ENCODE measurements around the gene CCDC51.
"Not testable (repeated sequence)": the region's sequence is repeated elsewhere in the genome, so short reads cannot be mapped to it uniquely, and the experiment has no call there.

CCDC51 gene

DNA sequence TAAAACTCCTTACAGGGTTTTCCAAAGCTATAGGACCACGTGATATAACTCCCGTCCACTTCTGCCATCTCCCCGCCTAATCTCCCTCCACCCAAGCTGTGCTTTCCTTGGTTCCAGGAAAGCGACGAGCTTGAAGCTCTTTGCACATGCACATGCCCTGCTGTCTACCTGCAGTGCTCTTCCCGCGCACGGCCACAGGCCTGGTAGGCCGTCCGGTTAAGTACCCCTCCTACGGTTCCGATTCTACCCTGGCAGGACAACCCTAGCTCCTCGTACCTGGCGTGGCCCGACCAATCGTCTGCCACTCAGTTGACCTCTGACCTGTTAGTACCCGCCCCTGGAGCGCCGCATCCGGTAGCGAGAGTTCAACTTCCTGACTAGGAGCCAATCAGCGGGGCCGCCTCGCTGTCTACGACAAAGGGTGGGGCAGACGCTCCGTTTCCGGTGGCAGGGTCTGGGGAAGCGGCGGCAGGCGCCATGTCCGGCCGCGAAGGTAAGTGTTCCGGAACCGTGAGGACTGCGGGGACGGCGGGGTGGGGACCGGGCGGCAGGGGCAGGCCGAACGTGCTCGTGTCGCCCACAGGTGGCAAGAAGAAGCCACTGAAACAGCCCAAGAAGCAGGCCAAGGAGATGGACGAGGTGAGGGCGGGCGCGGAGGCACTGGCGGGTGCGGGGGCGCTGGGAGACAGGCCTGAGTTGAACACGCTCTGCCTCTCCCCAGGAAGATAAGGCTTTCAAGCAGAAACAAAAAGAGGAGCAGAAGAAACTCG lies at the start of gene CCDC51, which contains the start of gene TMA7:
Gene CCDC51, minus strand, starts transcription at position 300 of the 770 bp plus-strand sequence. CDS start 4,991 bp downstream, outside the sequence.
Gene TMA7, plus strand, starts transcription at position 438 of the 770 bp plus-strand sequence. Its CDS starts 40 bp downstream, at position 478.
- DNase-seq (ENCODE audit: low read depth in 2 of 2): peak; percentile 96 to 98

DNA sequence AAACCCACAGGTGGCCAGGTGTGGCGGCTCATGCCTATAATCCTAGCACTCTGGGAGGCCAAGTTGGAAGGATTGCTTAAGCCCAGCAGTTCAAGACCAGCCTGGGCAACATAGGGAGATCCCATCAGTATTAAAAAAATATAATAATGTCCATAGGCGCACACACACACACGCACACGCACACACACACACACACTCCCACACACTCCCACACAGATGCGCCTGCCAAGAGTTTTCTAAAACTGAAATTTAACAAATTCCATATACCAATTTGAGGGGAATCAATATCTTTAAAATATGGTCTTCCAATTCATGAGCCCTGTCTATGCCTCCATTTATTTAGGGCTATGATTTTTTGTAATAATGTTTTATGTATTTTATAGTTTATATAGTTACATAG lies 47.0 kb upstream of the CCDC51 start:
- DNase-seq (ENCODE audit: low read depth in 2 of 2): no peak

- not testable (repeated sequence) for DNase-seq (ENCODE audit: low read depth in 2 of 2)
Measured at GRCh38 chr3:48482822-48483221, 42.9 kb upstream of the CCDC51 start.

DNA sequence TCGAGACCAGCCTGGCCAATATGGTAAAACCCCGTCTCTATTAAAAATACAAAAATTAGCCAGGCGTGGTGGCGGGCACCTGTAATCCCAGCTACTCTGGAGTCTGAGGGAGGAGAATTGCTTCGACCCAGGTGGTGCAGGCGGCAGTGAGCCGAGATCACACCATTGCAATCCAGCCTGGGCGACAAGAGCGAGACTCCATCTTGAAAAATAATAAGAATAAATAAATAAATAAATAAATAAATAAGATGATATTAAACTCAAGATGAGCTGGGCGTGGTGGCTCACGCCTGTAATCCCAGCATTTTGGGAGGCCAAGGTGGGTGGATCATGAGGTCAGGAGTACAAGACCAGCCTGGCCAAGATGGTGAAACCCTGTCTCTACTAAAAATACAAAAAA lies 41.0 kb upstream of the CCDC51 start:
- DNase-seq (ENCODE audit: low read depth in 2 of 2): not testable (repeated sequence)

- DNase-seq (ENCODE audit: low read depth in 2 of 2): no peak
Measured at GRCh38 chr3:48478626-48479555, 39.0 kb upstream of the CCDC51 start.

DNA sequence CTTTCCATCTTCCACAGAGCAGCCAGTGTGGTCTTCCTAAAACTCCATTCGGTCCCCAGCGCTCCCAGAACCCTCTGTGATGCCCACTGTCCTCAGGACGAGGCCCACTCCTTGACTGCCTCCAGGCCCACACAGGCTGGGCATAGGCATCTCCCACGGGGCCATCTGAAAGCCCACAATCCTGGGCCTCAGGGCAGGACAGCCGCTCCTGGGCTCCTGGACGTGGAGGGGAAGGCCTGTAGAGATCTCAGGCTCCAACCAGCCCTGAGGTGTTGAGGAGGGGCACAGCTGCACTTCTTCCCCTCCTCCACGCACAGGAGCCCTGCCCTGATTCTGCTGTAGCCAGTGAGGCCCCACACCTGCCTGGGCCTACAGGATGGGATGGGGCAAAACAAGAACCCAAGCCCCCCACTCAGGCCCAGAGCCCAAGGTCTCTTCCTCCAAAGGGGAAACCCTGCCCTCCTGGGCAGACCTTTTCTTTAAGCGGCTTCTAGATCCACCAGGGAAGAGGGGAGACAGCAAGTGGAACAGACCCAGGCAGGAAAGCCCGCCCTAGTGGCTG lies 38.1 kb upstream of the CCDC51 start:
- no peak for DNase-seq (ENCODE audit: low read depth in 2 of 2)

GRCh38 chr3:48476426-48477053 lies 36.6 kb upstream of the CCDC51 start:
- no peak for DNase-seq (ENCODE audit: low read depth in 2 of 2)

GRCh38 chr3:48475188-48475587 lies 35.3 kb upstream of the CCDC51 start:
- no peak for DNase-seq (ENCODE audit: low read depth in 2 of 2)

DNA sequence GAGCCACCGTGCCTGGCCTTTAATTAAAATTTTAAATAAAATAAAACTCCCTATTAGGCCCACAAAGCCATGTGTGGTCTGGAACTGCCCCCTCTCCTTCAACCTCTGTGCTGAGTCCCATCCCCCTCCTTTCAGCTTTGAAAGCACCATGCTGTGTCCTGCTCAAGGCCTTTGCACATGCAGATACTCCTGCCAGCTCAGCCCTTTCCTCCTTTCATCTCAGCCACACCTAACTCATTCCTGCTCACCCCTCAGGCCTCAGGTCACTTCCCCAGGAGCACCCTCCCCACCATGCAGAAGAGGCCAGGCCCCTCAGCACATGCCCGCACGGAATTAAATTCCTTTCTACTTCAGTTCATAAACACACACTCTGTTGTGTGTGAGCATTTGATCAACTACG lies 34.7 kb upstream of the CCDC51 start:
- DNase-seq (ENCODE audit: low read depth in 2 of 2): no peak

DNA sequence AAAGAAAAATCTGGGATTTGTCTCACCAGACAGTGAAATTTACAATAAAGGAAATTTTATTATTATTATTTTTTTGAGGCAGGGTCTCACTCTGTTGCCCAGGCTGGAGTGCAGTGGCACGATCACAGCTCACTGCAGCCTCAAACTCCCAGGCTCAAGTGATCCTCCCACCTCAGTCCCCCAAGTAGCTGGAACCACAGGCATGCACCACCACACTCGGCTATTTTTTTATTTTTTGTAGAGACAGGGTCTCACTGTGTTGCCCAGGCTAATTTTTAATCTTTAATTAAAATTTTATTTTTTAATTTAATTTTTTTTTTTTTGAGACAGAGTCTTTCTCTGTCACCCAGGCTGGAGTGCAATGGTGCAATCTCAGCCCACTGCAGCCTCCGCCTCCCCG lies 34.1 kb upstream of the CCDC51 start:
- DNase-seq (ENCODE audit: low read depth in 2 of 2): not testable (repeated sequence)

- DNase-seq (ENCODE audit: low read depth in 2 of 2): no peak
Measured at GRCh38 chr3:48473617-48473952, 33.7 kb upstream of the CCDC51 start.

DNA sequence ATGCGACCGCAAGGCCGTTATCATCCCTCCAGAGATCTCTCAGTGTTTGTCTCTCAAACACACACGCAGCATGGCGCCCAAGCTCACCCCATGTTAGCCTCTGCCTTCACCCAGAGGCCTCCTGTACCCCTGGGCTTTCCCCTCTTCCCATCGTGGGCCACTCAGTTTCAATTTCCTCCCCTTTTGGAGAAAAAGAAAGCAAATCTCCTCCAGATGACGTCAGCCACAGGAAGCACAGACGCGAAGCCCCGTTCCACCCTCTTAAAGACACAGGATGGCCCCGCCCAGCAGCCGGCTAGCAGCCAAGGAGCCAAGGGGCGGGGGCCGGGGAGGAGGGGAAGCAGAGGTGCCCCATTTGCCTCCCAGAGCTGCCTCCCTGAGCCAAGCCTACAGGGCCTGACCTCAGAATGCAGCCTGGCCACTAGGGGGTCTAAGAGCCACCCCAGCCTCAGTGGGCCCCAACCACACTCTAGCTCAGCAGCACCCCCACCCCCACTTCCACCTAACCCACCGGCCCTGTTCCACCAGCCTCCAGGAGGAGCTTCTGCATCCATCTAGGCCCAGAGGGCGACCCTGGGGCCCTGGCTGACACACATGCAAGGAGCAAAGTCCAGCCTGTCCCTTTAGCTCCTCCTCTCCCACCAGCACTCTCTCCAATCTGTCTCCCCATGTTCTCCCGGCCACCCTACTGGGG lies 33.2 kb upstream of the CCDC51 start:
- DNase-seq (ENCODE audit: low read depth in 2 of 2): peak; percentile 91 to 95

- DNase-seq (ENCODE audit: low read depth in 2 of 2): no peak
Measured at GRCh38 chr3:48472673-48472922, 32.7 kb upstream of the CCDC51 start.

GRCh38 chr3:48470286-48470685 lies 30.4 kb upstream of the CCDC51 start:
- no peak for DNase-seq (ENCODE audit: low read depth in 2 of 2)

GRCh38 chr3:48469046-48469915 lies 29.4 kb upstream of the CCDC51 start:
- no peak for DNase-seq (ENCODE audit: low read depth in 2 of 2)

DNA sequence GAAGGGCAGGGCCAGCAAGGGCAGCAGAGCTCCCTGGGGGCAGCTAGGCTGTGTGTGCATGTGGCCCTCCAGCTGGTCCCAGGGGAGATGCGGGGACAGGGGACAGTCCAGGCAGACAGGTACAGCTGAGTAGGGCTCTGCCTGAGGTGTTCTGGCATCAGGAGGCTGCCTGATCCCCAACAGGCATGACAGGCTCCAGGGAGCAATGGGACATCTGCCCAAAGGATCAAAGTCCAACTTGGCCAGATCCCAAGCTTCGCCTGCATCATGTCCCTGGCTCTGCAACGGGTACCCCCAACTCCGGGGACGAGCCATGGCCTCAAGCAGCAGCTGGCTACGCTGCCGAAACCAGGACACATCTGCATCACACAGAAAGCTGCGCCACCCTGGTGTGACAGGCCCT lies 28.4 kb upstream of the CCDC51 start:
- DNase-seq (ENCODE audit: low read depth in 2 of 2): no peak

DNA sequence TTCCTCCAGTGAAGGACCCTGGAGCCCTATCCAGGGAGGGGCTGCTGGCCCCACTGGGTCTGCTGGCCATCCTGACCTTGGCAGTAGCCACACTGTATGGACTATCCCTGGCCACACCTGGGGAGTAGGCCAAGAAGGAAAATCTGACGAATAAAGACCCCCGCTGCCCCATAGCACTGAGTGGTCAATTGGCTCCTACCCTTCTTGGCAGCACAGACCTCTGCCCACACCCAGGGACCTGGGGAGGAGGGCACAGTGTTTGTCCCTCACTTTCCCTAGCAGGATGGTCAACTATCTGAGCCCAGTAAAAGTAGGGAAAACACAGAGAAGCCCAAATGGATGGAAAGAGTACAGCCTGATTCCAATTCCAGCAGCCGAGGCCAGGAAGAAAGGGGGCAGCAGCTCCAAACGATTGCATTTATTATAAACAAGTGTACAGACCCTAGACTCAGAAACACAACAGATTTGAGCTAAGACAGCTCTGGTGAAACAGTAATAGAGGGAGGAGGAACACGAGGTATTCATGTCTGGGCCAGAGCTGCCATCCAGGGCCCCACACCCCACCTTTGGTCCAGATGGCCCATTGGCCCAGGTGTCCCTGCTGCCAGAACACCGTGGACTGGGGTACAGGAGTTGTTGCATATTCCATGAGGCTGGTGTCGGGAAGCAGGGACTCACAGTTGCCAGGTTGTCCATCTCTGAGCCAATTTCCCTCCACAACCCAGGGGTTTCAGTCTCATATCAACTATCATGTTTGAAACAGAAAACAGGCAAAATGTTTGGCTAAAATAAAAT lies 27.8 kb upstream of the CCDC51 start:
- no peak for DNase-seq (ENCODE audit: low read depth in 2 of 2)

GRCh38 chr3:48467110-48467454 lies 27.2 kb upstream of the CCDC51 start:
- no peak for DNase-seq (ENCODE audit: low read depth in 2 of 2)

- no peak for DNase-seq (ENCODE audit: low read depth in 2 of 2)
Measured at GRCh38 chr3:48466386-48467109, 26.6 kb upstream of the CCDC51 start.

All from activated CD4-positive, alpha-beta T cell treated with anti-CD3 and anti-CD28 coated beads for 24 hours (primary cell).